Umbilical cord (tissue), 2 donors: ENCODE measurements around the gene ALG3. TPM values are rescaled to one million over a fixed set of nuclear protein-coding genes. Genes with fewer than 3 reads are reported as not detected.

Experiments
- DNase-seq: peaks from one replicate; pipeline ENCODE4 v3.0.0-alpha.2; 2015; ENCODE audit warnings: low spot score
- total RNA-seq: library from RNA; depleted of rRNA; stranded (reverse); fragments of >200 nt; gene quantifications from one replicate; pipeline ENCODE4 v1.2.3, GENCODE V29; 2014; ENCODE audit warnings: low replicate concordance; ENCODE audit not compliant: insufficient read depth

The ALG3 gene
- total RNA-seq, 1 donor from 2014 or later = 27.7 TPM

GRCh38 chr3:184196536-184196935 is 52.2 kb downstream of the ALG3 start:
- no peak for DNase-seq

- DNase-seq = no peak
These were observed 54.7 kb downstream of the ALG3 start for GRCh38 chr3:184193991-184194539.

GRCh38 chr3:184192889-184193288 is 55.9 kb downstream of the ALG3 start:
- DNase-seq = no peak

Other genes starting within 250 kb of the ALG3 start
- 19.7 TPM for gene ABCC5, start 231.1 kb downstream of the ALG3 start, total RNA-seq
- not detected for gene HTR3D, start 217.2 kb downstream of the ALG3 start, total RNA-seq
- not detected for gene HTR3C, start 195.9 kb downstream of the ALG3 start, total RNA-seq
- gene HTR3E, start 151.9 kb downstream of the ALG3 start, total RNA-seq = 0.72 TPM
- gene EIF2B5, start 113.6 kb downstream of the ALG3 start, total RNA-seq = 24.3 TPM
- 28.9 TPM for gene DVL3, start 93.6 kb downstream of the ALG3 start, total RNA-seq
- 287 TPM for gene AP2M1, start 74.1 kb downstream of the ALG3 start, total RNA-seq
- 45.3 TPM for gene ABCF3, start 62.8 kb downstream of the ALG3 start, total RNA-seq
- 1.7 TPM for gene VWA5B2, start 19.4 kb downstream of the ALG3 start, total RNA-seq
- not detected for gene EEF1AKMT4, start 710 bp upstream of the ALG3 start, total RNA-seq
- not detected for gene CAMK2N2, start 12.6 kb upstream of the ALG3 start, total RNA-seq
- gene ECE2, start 27.1 kb upstream of the ALG3 start, total RNA-seq = not detected
- gene PSMD2, start 50.3 kb upstream of the ALG3 start, total RNA-seq = 191 TPM
- gene EIF4G1, start 65.6 kb upstream of the ALG3 start, total RNA-seq = 89.6 TPM
- gene FAM131A, start 88.6 kb upstream of the ALG3 start, total RNA-seq = 13.2 TPM
- 4.3 TPM for gene CLCN2, start 112.6 kb upstream of the ALG3 start, total RNA-seq
- gene POLR2H, start 112.7 kb upstream of the ALG3 start, total RNA-seq = 58.3 TPM
- gene THPO, start 129.2 kb upstream of the ALG3 start, total RNA-seq = not detected
- gene CHRD, start 131.1 kb upstream of the ALG3 start, total RNA-seq = 13.7 TPM